Spleen (tissue), 7 donors: ENCODE measurements around the gene FABP2.
A peak's percentile ranks its signal among the peaks of the same experiment; 100 is the strongest.

Source experiments
- POLR2AphosphoS5 ChIP-seq, 3 donors: sonication (generic); formaldehyde crosslinking; IDR thresholded peaks; one replicate each; pipeline ENCODE4 v1.5.1; 2017; ENCODE audit warnings: antibody characterized with exemption in 3 of 3
- TF ChIP-seq, protein P1 (sequence below), 11 experiments: fragments of 200-600 bp in 7 of 11; fragments of 450-650 bp in 4 of 11; sonication (generic) in 4 of 11; IDR thresholded peaks in 8 of 11; conservative IDR thresholded peaks in 3 of 11; 1 replicate in 7 of 11; 2 replicates in 4 of 11; pipeline versions ENCODE4 v1.4.0 to v1.8.0; 2016 to 2021; ENCODE audit warnings: antibody characterized with exemption in 11 of 11, inconsistent platforms in 4 of 11, mild to moderate bottlenecking in 1 of 11
- donor health status: DM: no; HTN: no; CAD: no; lungs with moderate emphysema.
- donor health status: DM: no; HTN: no; CAD: no.
- donor health status: DM: no; HTN: no; CAD: no.

- TF ChIP-seq POLR2AphosphoS5 (IDR thresholded peaks at IDR 0.05), result no peak
- TF ChIP-seq, protein P1, sequence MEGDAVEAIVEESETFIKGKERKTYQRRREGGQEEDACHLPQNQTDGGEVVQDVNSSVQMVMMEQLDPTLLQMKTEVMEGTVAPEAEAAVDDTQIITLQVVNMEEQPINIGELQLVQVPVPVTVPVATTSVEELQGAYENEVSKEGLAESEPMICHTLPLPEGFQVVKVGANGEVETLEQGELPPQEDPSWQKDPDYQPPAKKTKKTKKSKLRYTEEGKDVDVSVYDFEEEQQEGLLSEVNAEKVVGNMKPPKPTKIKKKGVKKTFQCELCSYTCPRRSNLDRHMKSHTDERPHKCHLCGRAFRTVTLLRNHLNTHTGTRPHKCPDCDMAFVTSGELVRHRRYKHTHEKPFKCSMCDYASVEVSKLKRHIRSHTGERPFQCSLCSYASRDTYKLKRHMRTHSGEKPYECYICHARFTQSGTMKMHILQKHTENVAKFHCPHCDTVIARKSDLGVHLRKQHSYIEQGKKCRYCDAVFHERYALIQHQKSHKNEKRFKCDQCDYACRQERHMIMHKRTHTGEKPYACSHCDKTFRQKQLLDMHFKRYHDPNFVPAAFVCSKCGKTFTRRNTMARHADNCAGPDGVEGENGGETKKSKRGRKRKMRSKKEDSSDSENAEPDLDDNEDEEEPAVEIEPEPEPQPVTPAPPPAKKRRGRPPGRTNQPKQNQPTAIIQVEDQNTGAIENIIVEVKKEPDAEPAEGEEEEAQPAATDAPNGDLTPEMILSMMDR (IDR thresholded peaks at IDR 0.05 in 8 of 11, conservative IDR thresholded peaks at IDR 0.05 in 3 of 11), result peak in 10 of 11 experiments; percentile 18 to 67 (median 49)
Measured at GRCh38 chr4:119286377-119287002, 35.4 kb downstream of the FABP2 start.
